WI38 (cell line): Measurements from ENCODE around the gene PSMA7.

Source experiments
- H3K4me3 ChIP-seq: 2 replicates; pipeline ENCODE4 v1.5.1; 2011; ENCODE audit warnings: low read depth, mild to moderate bottlenecking, control low read depth, low read length
- TF ChIP-seq, protein P1 (sequence below): IDR thresholded peaks from 2 replicates; pipeline ENCODE4 v1.5.1; 2012; ENCODE audit warnings: low read depth, mild to moderate bottlenecking, control low read depth, low read length

PSMA7 gene

DNA sequence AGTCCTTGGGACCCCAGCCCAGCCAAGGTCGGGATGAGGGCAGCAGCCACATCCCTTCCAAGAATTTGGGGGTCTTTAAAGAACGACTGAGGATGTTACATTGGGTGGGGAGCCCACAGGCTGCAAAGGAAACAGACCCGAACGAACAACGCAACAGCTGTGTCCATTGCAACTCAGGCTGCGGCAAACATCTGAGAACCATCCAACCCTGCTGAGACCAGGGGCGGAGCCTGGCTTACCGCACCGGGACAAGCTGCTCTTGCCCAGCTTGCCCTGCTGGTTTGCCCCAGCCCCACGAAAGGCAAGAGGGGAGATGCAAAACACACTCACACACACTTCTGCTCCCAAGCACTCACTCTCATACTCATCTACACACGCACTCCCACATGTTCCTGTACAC, 56.0 kb downstream of the PSMA7 start:
- no peak overlapping the region for H3K4me3 ChIP-seq
- TF ChIP-seq, protein P1, sequence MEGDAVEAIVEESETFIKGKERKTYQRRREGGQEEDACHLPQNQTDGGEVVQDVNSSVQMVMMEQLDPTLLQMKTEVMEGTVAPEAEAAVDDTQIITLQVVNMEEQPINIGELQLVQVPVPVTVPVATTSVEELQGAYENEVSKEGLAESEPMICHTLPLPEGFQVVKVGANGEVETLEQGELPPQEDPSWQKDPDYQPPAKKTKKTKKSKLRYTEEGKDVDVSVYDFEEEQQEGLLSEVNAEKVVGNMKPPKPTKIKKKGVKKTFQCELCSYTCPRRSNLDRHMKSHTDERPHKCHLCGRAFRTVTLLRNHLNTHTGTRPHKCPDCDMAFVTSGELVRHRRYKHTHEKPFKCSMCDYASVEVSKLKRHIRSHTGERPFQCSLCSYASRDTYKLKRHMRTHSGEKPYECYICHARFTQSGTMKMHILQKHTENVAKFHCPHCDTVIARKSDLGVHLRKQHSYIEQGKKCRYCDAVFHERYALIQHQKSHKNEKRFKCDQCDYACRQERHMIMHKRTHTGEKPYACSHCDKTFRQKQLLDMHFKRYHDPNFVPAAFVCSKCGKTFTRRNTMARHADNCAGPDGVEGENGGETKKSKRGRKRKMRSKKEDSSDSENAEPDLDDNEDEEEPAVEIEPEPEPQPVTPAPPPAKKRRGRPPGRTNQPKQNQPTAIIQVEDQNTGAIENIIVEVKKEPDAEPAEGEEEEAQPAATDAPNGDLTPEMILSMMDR, result no peak
